Ascending aorta (tissue), 2 donors: ENCODE data around the gene NUP107. TPM values are rescaled to one million over a fixed set of nuclear protein-coding genes. Genes with fewer than 3 reads are reported as not detected.

Experiments used
- DNase-seq, 2 donors: peaks; one replicate each; pipeline ENCODE4 v3.0.0-alpha.2; 2019; ENCODE audit warnings: low spot score in 2 of 2
- H3K27ac ChIP-seq, 2 donors: fragments of 200-600 bp; sonication (generic); one replicate each; pipeline ENCODE4 v1.5.1; 2016 to 2017; ENCODE audit warnings: mild to moderate bottlenecking in 1 of 2
- H3K27me3 ChIP-seq: fragments of 200-600 bp; sonication (generic); one replicate; pipeline ENCODE4 v1.5.1; 2017
- H3K36me3 ChIP-seq, 2 donors: fragments of 200-600 bp; sonication (generic); one replicate each; pipeline ENCODE4 v1.5.1; 2016
- H3K4me1 ChIP-seq, 2 donors: fragments of 200-600 bp; sonication (generic); one replicate each; pipeline ENCODE4 v1.5.1; 2016 to 2017; ENCODE audit warnings: mild to moderate bottlenecking in 1 of 2
- H3K4me3 ChIP-seq, 2 donors: fragments of 200-600 bp; sonication (generic); one replicate each; pipeline ENCODE4 v1.5.1; 2016 to 2017; ENCODE audit warnings: mild to moderate bottlenecking in 1 of 2
- H3K9me3 ChIP-seq, 2 donors: fragments of 200-600 bp; sonication (generic); one replicate each; pipeline ENCODE4 v1.5.1; 2016
- intact Hi-C: fragments of 100-400 bp; cut with DNase I; formaldehyde crosslinking; loops from one replicate; pipeline ENCODE4 v1.15.1; 2023
- total RNA-seq: library from RNA; depleted of rRNA; stranded (reverse); fragments of >200 nt; gene quantifications from one replicate; pipeline ENCODE4 v1.1.0, GENCODE V29; 2016
- TF ChIP-seq, protein P1 (sequence below), 3 experiments: fragments of 200-600 bp in 2 of 3; fragments of 450-650 bp in 1 of 3; sonication (generic) in 2 of 3; IDR thresholded peaks; one replicate each; pipeline ENCODE4 v1.5.1; 2016 to 2019; ENCODE audit warnings: antibody characterized with exemption in 3 of 3, mild to moderate bottlenecking in 1 of 3, moderate library complexity in 1 of 3

The NUP107 gene
- total RNA-seq, 1 donor from 2014 or later, result 4.7 TPM

DNA sequence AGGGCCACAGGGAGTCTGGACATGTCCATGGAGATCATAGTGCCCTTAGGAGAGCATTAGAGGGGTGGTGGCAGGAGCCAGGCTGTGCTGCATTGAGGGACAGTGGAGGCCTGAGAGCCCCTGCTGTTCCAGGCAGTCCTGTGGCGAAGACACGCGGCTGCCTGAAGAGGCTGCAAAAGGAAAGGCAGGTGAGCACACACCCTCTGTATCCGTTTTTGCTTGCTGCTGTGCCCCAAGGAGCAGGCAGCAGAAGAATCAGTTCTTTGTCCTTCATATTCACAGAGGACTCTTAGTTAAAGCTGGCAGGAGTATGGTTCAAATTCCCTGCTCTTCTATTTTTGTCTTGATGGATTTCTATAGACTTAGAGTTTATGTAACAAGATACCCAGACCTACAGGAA lies 63.7 kb downstream of the NUP107 start:
- H3K36me3 ChIP-seq, result peaks cover 21 to 30% of the 10 kb centered on the region in 2 donors
- intact Hi-C loops, result no loop called here
- H3K9me3 ChIP-seq, result no peaks in the 10 kb centered on the region
- TF ChIP-seq, protein P1, sequence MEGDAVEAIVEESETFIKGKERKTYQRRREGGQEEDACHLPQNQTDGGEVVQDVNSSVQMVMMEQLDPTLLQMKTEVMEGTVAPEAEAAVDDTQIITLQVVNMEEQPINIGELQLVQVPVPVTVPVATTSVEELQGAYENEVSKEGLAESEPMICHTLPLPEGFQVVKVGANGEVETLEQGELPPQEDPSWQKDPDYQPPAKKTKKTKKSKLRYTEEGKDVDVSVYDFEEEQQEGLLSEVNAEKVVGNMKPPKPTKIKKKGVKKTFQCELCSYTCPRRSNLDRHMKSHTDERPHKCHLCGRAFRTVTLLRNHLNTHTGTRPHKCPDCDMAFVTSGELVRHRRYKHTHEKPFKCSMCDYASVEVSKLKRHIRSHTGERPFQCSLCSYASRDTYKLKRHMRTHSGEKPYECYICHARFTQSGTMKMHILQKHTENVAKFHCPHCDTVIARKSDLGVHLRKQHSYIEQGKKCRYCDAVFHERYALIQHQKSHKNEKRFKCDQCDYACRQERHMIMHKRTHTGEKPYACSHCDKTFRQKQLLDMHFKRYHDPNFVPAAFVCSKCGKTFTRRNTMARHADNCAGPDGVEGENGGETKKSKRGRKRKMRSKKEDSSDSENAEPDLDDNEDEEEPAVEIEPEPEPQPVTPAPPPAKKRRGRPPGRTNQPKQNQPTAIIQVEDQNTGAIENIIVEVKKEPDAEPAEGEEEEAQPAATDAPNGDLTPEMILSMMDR (IDR thresholded peaks at IDR 0.05), result no peak
- H3K27me3 ChIP-seq, result no peaks in the 10 kb centered on the region
- no peak for DNase-seq
- H3K4me1 ChIP-seq, result peaks cover 0 to 7% of the 10 kb centered on the region in 2 donors
- H3K4me3 ChIP-seq, result no peak overlapping the region
- H3K27ac ChIP-seq, result no peak overlapping the region

DNA sequence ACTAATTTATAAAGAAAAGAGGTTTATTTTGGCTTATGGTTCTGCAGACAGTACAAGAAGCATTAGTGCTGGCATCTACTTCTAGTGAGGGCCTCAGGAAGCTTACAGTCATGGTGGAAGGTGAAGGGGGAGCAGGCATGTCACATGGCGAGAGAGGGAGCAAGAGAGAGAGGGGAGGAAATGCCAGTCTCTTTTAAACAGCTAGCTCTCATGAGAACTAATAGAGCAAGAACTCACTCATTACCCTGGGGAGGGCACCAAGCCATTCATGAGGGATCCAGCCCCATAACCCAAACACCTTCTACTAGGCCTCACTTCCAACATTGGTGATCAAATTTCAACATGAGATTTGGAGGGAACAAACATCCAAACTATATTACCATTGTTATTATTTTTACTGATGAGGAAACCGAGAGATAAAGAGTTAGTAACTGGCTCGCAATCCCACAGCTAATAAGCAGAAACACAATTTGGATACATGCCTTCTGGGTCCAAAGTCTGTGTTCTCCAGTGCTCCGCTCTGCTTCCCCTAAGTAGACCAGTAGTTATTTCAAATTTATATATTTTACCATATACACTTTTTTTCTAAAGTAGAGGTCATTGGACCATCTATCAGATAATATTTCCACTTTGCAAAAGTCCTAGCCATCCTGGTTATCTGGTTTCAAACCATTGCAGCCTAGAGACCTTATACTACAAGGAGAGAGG lies 68.9 kb downstream of the NUP107 start:
- Histone ChIP-seq H3K4me1 (no peaks in the 10 kb centered on the region), H3K36me3 (peaks cover 36 to 54% of the 10 kb centered on the region in 2 donors), H3K9me3 (no peaks in the 10 kb centered on the region), H3K4me3 (no peak overlapping the region), H3K27me3 (no peaks in the 10 kb centered on the region), H3K27ac (no peak overlapping the region)
- intact Hi-C loops, result no loop called here
- DNase-seq, result no peak
- TF ChIP-seq, protein P1 (IDR thresholded peaks at IDR 0.05), result no peak

DNA sequence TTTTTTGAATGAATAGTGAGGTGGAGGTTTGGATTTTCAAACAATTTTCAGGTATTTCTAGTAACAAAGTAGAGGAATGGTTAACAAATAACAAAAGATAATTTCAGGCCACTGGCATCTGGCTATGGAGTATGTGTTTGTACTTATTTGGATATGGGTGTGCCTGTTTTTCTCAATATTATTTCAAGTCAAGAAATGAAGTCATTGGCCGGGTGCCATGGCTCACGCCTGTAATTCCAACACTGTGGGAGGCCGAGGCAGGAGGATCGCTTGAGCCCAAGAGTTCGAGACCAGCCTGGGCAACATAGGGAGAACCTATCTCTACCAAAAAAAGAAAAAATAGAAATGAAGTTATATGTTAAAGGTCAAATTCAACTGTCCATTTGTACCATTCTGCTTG lies 73.1 kb downstream of the NUP107 start:
- intact Hi-C loops, result no loop called here
- no peaks in the 10 kb centered on the region for H3K4me1 ChIP-seq
- no peaks in the 10 kb centered on the region for H3K9me3 ChIP-seq
- H3K27me3 ChIP-seq, result no peaks in the 10 kb centered on the region
- peaks cover 26 to 69% of the 10 kb centered on the region in 2 donors for H3K36me3 ChIP-seq
- no peak overlapping the region for H3K27ac ChIP-seq
- no peak for DNase-seq
- TF ChIP-seq, protein P1 (IDR thresholded peaks at IDR 0.05), result no peak
- no peak overlapping the region for H3K4me3 ChIP-seq

DNA sequence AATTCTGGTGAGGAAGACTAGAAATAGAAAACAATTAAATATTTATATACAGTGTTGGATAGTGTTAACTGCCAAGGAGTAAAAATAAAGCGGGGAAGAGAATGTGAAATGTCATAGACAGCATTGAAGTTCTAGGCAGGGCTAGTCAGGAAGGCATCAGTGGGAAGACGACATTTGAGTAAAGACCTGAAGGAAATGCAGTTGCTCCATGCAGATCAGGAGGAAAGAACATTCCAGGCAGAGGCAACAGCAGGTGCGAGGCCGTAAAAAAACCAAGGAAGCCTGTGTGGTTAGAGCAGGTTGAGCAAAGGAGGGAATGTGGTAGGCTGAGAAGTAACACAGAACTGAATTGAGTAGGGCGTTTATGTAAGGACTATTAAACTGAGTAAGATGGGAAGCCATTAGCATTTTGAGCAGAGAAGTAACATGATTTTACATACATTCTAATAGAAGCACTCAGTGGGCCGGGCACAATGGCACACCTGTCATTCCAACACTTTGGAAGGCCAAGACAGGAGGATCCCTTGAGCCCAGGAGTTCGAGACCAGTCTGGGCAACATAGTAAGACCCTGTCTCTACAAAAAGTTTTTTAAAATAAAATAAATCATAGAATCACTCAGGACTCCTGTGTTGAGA lies 74.1 kb downstream of the NUP107 start:
- intact Hi-C loops, result no loop called here
- TF ChIP-seq, protein P1 (IDR thresholded peaks at IDR 0.05), result no peak
- DNase-seq, result no peak

DNA sequence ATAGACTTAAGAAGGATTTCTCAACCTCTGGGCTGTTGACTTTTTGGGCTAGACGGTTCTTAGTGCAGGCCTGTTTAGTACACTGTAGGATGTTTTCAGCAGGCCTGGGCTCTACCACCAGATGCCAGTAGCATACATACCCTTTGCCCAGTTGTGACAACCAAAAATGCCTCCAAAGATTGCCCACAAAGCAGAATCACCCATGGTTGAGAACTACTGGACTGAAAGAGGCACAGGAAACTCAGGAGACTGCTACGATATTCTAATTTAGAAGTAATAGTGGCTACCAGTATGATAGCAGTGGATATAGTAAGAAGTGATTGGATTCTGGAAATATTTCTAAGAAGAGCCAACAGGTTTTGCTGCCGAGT lies 74.6 kb downstream of the NUP107 start:
- Histone ChIP-seq H3K27me3 (no peaks in the 10 kb centered on the region), H3K4me3 (no peak overlapping the region), H3K27ac (no peak overlapping the region), H3K4me1 (no peaks in the 10 kb centered on the region), H3K36me3 (peaks cover 16 to 63% of the 10 kb centered on the region in 2 donors), H3K9me3 (no peaks in the 10 kb centered on the region)
- intact Hi-C loops, result no loop called here
- TF ChIP-seq, protein P1 (IDR thresholded peaks at IDR 0.05), result no peak
- no peak for DNase-seq

More for the DNA sequence above, 74.1 kb downstream of the NUP107 start:
- H3K36me3 ChIP-seq, result peaks cover 18 to 65% of the 10 kb centered on the region in 2 donors
- H3K4me3 ChIP-seq, result no peak overlapping the region
- H3K4me1 ChIP-seq, result no peaks in the 10 kb centered on the region
- no peak overlapping the region for H3K27ac ChIP-seq
- no peaks in the 10 kb centered on the region for H3K27me3 ChIP-seq
- H3K9me3 ChIP-seq, result no peaks in the 10 kb centered on the region
